ENCODE data around the gene SLC16A4.

Gene SLC16A4

GRCh38 chr1:110361856-110362255, 29.0 kb downstream of the SLC16A4 start:
- DNase-seq (ENCODE audit: low read depth, low spot score): no peak

DNA sequence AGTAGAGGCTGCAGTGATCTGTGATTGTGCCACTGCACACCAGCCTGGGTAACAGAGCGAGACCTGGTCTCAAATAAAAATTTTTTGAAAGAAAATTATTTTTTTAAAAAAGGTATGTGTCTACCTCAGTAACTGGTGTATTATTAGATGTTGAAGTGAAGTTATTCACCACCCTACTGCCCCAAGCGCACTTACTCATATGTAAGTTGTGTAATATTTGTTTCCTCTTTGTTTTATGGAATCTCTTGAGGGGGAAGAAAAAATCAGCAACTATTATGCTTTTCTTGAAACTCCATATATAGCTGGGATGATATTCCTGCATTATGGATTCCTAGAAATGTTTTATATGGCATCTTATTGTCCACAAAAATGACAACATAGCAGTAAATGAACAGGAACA, 30.4 kb downstream of the SLC16A4 start:
- DNase-seq (ENCODE audit: low read depth, low spot score): no peak

- no peak for DNase-seq (ENCODE audit: low read depth, low spot score)
Measured at GRCh38 chr1:110356379-110356778, 34.4 kb downstream of the SLC16A4 start.

DNA sequence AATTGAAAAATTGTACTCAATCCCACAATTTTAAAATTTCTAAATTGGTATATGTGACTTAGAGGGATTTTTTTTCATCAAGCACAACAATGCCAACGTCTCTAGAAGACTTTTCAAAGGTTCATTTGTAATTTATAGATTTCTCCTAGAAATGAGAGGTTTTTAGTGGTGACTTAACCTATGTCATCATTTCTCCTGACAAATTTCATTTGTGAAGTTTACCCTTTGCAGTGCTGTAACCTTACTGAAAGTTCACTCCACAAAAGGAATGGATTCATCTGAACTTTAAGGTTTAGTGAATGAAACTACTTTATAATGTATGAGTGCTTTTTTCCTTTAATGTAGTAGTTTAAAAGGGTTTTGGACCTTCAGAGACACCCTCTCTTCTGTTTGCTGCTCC, 35.5 kb downstream of the SLC16A4 start:
- DNase-seq (ENCODE audit: low read depth, low spot score): no peak

- no peak for DNase-seq (ENCODE audit: low read depth, low spot score)
Measured at GRCh38 chr1:110350360-110350759, 40.5 kb downstream of the SLC16A4 start.

DNA sequence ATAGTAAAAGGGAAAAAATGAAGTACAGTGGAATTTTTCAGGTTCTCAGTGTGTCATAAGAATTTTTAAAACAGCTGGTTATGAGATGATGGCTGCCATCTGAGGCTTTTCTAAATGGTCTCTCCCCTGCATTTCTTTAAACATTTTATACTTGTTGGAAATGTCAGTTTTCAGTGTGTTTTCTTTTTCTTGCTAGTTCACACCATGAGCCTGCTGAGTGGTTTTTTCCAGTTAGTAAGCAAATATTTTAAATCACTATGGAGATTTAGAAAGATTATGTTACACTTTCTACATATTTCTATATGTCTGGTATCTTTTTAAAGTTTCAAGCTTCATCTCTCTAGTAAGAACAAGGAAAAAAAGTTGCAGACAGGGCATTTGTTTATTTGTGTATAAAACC, 42.1 kb downstream of the SLC16A4 start:
- DNase-seq (ENCODE audit: low read depth, low spot score): no peak

GRCh38 chr1:110348050-110348449, 42.8 kb downstream of the SLC16A4 start:
- DNase-seq (ENCODE audit: low read depth, low spot score): no peak

DNA sequence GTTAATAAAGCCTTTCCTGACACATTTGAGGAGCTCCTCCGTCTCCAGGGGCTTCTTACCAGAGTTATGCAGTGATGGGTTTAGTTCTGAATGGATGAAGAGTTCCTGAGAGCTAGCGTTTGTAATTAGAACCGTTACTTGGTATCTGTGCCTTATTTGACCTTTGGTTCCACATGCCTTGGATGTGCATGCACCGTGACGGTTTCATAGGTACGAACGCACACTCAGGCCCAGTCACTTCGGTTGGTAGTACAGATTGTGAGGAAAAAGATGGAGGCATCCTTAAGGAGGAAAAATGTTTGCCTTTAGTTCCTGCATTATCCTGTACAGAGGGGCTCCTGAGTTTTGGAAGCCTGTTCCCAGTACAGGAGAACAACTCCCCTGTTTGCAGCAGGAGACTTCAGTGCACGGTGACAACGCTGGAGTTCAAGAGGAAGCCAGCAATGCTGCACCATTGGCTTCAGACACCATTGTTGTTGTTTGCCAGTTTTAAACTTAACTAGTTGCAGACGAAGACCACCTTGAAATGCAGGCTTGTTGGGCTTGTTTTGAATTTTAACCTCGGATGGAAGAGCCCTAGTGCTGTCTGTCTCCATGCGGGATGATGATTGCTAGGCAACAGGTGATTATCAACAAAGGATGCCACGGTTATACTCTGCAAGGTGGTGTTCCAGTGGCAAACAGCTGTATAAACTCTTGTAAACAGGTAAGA, 43.5 kb downstream of the SLC16A4 start:
- DNase-seq (ENCODE audit: low read depth, low spot score): no peak

- no peak for DNase-seq (ENCODE audit: low read depth, low spot score)
Measured at GRCh38 chr1:110346690-110347089, 44.1 kb downstream of the SLC16A4 start.

- DNase-seq (ENCODE audit: low read depth, low spot score): no peak
Measured at GRCh38 chr1:110345480-110345879, 45.3 kb downstream of the SLC16A4 start.

DNA sequence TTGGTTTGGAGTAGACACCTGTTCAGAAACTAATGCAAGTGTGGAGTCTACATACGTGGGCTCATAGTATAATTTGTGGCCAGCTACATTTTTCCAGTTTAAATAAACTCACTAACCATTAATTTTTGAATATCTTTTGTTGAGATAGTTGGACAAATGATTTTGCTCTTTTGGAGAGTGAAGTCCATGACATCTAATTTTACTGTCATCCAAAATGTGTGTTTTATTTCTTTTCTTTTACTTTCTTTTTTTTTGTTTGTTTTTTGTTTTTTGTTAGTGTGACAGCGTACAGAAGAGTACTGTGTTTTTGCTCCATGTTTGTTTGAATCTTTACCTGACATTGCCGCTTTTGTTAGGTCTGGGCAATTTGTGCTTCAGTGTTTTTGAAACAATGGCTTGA, 46.7 kb downstream of the SLC16A4 start:
- DNase-seq (ENCODE audit: low read depth, low spot score): no peak

- no peak for DNase-seq (ENCODE audit: low read depth, low spot score)
Measured at GRCh38 chr1:110343249-110343648, 47.6 kb downstream of the SLC16A4 start.

- DNase-seq (ENCODE audit: low read depth, low spot score): no peak
Measured at GRCh38 chr1:110341872-110342331, 48.9 kb downstream of the SLC16A4 start.

DNA sequence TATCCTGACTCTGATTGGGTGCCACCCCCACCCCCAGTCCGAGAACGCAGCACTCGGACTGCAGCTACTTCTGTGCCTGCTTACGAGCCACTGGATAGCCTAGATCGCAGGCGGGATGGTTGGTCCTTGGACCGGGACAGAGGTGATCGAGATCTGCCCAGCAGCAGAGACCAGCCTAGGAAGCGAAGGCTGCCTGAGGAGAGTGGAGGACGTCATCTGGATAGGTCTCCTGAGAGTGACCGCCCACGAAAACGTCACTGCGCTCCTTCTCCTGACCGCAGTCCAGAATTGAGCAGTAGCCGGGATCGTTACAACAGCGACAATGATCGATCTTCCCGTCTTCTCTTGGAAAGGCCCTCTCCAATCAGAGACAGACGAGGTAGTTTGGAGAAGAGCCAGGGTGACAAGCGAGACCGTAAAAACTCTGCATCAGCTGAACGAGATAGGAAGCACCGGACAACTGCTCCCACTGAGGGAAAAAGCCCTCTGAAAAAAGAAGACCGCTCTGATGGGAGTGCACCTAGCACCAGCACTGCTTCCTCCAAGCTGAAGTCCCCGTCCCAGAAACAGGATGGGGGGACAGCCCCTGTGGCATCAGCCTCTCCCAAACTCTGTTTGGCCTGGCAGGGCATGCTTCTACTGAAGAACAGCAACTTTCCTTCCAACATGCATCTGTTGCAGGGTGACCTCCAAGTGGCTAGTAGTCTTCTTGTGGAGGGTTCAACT, 49.5 kb downstream of the SLC16A4 start:
- DNase-seq (ENCODE audit: low read depth, low spot score): no peak

GRCh38 chr1:110340207-110340468, 50.7 kb downstream of the SLC16A4 start:
- no peak for DNase-seq (ENCODE audit: low read depth, low spot score)

- DNase-seq (ENCODE audit: low read depth, low spot score): no peak
Measured at GRCh38 chr1:110339407-110340206, 51.2 kb downstream of the SLC16A4 start.

DNA sequence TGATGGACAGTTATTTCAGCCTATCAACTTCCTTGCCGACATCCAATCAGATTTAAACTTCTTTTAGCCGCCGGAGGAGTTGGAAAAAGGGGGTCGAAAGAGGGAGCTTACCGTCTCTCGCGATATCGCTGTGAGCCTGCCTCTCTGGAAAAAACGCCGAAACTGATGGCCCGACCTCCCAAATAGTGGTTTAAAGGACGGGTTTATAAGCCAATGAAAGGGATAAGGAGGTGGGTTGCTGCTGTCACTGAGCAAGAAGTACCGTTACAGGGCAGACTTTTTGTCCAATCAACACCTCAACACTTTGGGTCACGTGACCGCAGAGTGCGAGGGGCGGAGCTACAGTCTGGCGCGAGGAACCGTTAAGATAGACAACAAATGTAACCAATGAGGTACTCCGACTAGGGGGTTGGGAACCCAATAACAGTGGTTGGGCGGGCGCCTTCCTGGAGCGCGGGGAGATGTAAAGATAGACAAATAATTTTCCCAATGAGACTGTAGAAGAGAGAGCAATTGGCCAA, 51.9 kb downstream of the SLC16A4 start, which contains the start of gene RBM15:
RBM15 (plus strand) TSS at position 492 of the 521 bp plus-strand sequence; CDS start at position 521, 29 bp downstream.
- peak; percentile 100 for DNase-seq (ENCODE audit: low read depth, low spot score)

DNA sequence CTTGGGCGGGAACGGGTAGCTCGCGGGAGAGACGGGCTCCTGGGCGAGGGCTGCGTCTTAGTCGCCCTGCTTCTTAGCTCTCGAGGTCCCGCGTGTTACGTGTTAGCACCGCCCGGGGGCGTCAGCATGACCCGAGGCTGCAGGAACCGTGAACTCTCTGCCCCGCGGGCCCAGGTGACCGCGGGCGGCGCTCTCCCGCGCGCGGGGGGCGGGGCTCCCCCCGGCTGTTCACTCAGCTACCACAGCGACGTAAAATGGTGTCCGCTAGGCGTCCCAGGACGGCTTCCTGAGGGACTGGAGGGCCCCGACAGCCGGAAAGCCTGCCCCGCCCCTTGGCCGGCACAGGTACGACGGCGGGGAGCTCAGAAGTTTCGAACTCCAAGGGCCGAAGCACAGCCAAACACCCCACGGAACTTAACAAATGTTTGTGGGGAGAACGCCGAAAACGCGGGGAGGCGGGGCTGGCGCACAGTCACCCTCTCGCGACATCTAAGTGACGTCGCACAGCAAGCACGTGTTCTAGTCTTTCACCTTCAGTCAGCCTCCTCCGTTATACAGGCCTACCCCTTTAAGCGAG, 52.4 kb downstream of the SLC16A4 start:
- peak; percentile 52 for DNase-seq (ENCODE audit: low read depth, low spot score)

DNA sequence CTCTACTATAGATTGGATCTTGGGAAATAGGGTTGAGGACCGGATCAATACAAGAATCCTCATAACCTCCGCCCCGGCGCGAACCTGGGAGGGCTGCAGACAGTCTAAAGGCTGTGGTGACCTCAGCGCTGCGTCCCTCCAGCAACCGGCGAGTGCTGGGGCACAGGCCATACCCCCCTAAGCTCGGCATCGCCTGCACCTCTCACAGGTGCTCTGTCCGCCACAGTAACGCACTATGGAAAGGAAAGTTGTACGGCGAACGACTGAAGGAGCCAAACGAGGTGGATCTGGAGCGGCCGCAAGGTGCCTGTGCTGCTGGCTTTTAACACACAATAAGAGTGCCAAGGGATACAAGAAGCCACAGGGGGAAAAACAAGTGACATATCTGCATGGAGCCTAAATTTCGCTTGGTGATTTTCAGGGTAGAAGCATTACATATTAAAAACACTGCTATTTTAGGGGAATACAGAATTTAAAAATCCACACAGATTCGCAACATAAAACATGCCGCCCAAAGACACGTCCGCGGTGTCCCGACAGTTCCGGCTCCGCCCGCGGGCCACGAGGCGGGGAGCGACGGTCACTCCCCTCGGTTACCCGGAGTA, 53.0 kb downstream of the SLC16A4 start:
- DNase-seq (ENCODE audit: low read depth, low spot score): no peak

DNA sequence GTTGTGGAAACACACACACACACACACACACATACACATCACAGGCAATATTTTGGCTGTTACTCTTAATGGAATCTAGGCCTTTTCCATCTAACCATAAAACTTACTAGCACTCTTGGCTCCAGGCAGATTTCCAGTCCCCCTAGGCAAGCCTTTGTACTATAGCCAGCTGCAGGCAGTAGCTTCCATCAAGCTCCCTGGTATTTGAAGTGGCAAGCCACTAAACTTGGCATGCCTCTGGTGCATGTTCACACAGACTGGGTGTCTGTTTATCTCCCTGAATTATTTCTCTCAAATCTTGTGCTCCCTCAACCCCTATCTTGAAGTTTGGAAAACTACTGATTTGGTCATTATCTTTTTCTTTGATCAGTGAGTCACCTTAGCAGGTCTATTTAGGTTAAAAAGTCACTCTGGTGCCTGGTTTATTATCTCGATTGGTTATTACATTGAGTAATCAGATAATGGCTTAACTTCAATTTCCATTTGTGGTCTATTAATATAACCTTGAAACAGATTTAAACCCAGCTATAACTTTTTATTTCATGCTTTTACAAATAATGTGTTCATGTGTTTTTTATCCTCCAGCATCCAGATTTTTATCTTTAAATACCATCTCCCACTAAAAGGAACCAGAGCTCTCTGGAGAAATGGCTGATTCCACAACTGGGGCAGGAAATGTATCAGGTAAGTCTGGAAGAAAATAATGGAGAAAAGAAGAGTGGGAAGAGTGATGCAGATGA, 54.4 kb downstream of the SLC16A4 start:
- no peak for DNase-seq (ENCODE audit: low read depth, low spot score)

DNA sequence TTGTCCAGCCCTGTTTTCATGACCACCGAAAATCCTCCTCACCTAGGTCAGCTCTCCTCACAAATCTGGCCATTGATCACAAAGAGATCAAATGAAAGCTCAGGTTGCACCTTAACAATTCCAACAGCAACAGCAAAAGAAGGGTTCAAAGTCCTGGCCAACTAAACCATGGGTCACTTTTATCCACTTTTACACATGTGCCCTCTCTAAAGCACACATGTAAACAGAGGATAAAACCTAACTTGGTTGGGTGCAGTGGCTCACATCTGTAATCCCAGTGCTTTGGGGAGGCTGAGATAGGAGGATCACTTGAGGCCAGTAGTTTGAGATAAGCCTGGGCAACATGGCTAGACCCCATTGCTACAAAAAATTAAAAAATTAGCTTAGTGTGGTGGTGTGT, 55.6 kb downstream of the SLC16A4 start:
- DNase-seq (ENCODE audit: low read depth, low spot score): no peak
